Ishikawa (cell line): ENCODE data around the gene MOB1A.

Source experiments
- CEBPB ChIP-seq: IDR thresholded peaks from 2 replicates; pipeline ENCODE4 v1.6.1; 2012
- CREB1 ChIP-seq: IDR thresholded peaks from 2 replicates; pipeline ENCODE4 v1.6.1; 2012; ENCODE audit warnings: low read depth
- EGR1 ChIP-seq: IDR thresholded peaks from 2 replicates; pipeline ENCODE4 v1.6.1; 2012
- EP300 ChIP-seq: IDR thresholded peaks from 2 replicates; pipeline ENCODE4 v1.6.1; 2012; ENCODE audit warnings: borderline replicate concordance
- FOXM1 ChIP-seq: IDR thresholded peaks from 2 replicates; pipeline ENCODE4 v1.6.1; 2012; ENCODE audit warnings: low read depth, borderline replicate concordance
- MAX ChIP-seq: IDR thresholded peaks from 2 replicates; pipeline ENCODE4 v1.6.1; 2012
- NFIC ChIP-seq: IDR thresholded peaks from 2 replicates; pipeline ENCODE4 v1.6.1; 2012
- RAD21 ChIP-seq: IDR thresholded peaks from 2 replicates; pipeline ENCODE4 v1.6.1; 2012; ENCODE audit warnings: low read depth
- REST ChIP-seq: IDR thresholded peaks from 2 replicates; pipeline ENCODE4 v1.6.1; 2012; ENCODE audit warnings: low read depth, mild to moderate bottlenecking
- TAF1 ChIP-seq: IDR thresholded peaks from 2 replicates; pipeline ENCODE4 v1.6.1; 2012; ENCODE audit warnings: low read depth, mild to moderate bottlenecking
- TCF12 ChIP-seq: IDR thresholded peaks from 2 replicates; pipeline ENCODE4 v1.6.1; 2012; ENCODE audit warnings: low read depth
- TEAD4 ChIP-seq: IDR thresholded peaks from 2 replicates; pipeline ENCODE4 v1.6.1; 2012
- USF1 ChIP-seq: IDR thresholded peaks from 2 replicates; pipeline ENCODE4 v1.6.1; 2012
- YY1 ChIP-seq: IDR thresholded peaks from 2 replicates; pipeline ENCODE4 v1.6.1; 2012; ENCODE audit warnings: low read depth
- ZBTB7A ChIP-seq: IDR thresholded peaks from 2 replicates; pipeline ENCODE4 v1.6.1; 2012; ENCODE audit warnings: low read depth

Gene MOB1A

GRCh38 chr2:74178211-74179062 is at the start of gene MOB1A:
TSS of gene MOB1A (minus strand) at chr2:74178879. CDS start at chr2:74178674, 205 bp downstream.
- TF ChIP-seq TAF1 (peak; percentile 93), EGR1 (peak; percentile 46), MAX (peak; percentile 14), CEBPB (no peak), USF1 (no peak; the same call in 1 of the 2 replicates), NFIC (no peak), CREB1 (no peak), YY1 (peak; percentile 64; the same call in 1 of the 2 replicates), FOXM1 (peak; percentile 55; the same call in 1 of the 2 replicates), ZBTB7A (0 out of 2 replicates have a peak, but pooled peaks have one; percentile 54), TCF12 (peak; percentile 60; the same call in 1 of the 2 replicates), TEAD4 (peak; percentile 38; the same call in 1 of the 2 replicates)

- TF ChIP-seq NFIC (no peak), EP300 (no peak), USF1 (no peak), CREB1 (no peak)
Observed at GRCh38 chr2:74227646-74228045, 49.0 kb upstream of the MOB1A start.

GRCh38 chr2:74226648-74227213 is 48.1 kb upstream of the MOB1A start:
- TF ChIP-seq FOXM1 (no peak), NFIC (no peak), YY1 (no peak), MAX (no peak), TEAD4 (no peak), CREB1 (no peak), USF1 (no peak), REST (no peak)

- no peak for TF ChIP-seq TCF12
- TF ChIP-seq TAF1, result no peak
- TF ChIP-seq USF1, result no peak
- TF ChIP-seq RAD21, result no peak
Observed at GRCh38 chr2:74225698-74226459, 47.2 kb upstream of the MOB1A start.

- TF ChIP-seq MAX (no peak), FOXM1 (no peak), NFIC (no peak), EGR1 (no peak), CREB1 (no peak), USF1 (no peak), TAF1 (no peak), ZBTB7A (no peak), REST (no peak), RAD21 (no peak)
Observed at GRCh38 chr2:74223941-74224770, 45.5 kb upstream of the MOB1A start.
